Suppressor macrophage treated with lipopolysaccharide for 4 hours (primary cell): ENCODE measurements around the gene ZNF844.
"Not testable (repeated sequence)": the region's sequence is repeated elsewhere in the genome, so short reads cannot be mapped to it uniquely, and the experiment has no call there.

Experiments
- DNase-seq: peaks from one replicate; pipeline ENCODE4 v3.0.0-alpha.2; 2020

Gene ZNF844

GRCh38 chr19:12064590-12065538, at the start of gene ZNF844:
Gene ZNF844 (plus strand): TSS chr19:12064731. CDS start chr19:12064874, 143 bp downstream.
- peak; percentile 95 for DNase-seq

- no peak for DNase-seq
Measured at GRCh38 chr19:12015015-12015752, 49.3 kb upstream of the ZNF844 start.

GRCh38 chr19:12015753-12016116, 48.8 kb upstream of the ZNF844 start:
- DNase-seq, result no peak

- no peak for DNase-seq
Measured at GRCh38 chr19:12034198-12034597, 30.3 kb upstream of the ZNF844 start.

GRCh38 chr19:12034620-12035019, 29.9 kb upstream of the ZNF844 start:
- no peak for DNase-seq

- DNase-seq, result peak; percentile 90
Measured at GRCh38 chr19:12035220-12036172, 29.0 kb upstream of the ZNF844 start, which contains the start of gene ZNF433. Gene ZNF433 (minus strand): TSS chr19:12035679. CDS start chr19:12035539, 140 bp downstream.

GRCh38 chr19:12042893-12043292, 21.6 kb upstream of the ZNF844 start:
- DNase-seq, result no peak

GRCh38 chr19:12043752-12044422, 20.6 kb upstream of the ZNF844 start:
- DNase-seq, result no peak

GRCh38 chr19:12047868-12048267, 16.7 kb upstream of the ZNF844 start:
- DNase-seq, result no peak

GRCh38 chr19:12052091-12052496, 12.4 kb upstream of the ZNF844 start:
- DNase-seq, result peak; percentile 16

GRCh38 chr19:12052497-12053169, 11.9 kb upstream of the ZNF844 start, which contains the start of gene ZNF878:
Gene ZNF878 (minus strand): TSS chr19:12052961. CDS start chr19:12052801, 160 bp downstream.
- peak; percentile 87 for DNase-seq

GRCh38 chr19:12055784-12056183, 8.7 kb upstream of the ZNF844 start:
- DNase-seq, result no peak

GRCh38 chr19:12075538-12076139, 11.1 kb downstream of the ZNF844 start:
- no peak for DNase-seq

GRCh38 chr19:12076331-12076730, 11.8 kb downstream of the ZNF844 start:
- DNase-seq, result not testable (repeated sequence)

- no peak for DNase-seq
Measured at GRCh38 chr19:12077375-12077774, 12.8 kb downstream of the ZNF844 start.

GRCh38 chr19:12083336-12083735, 18.8 kb downstream of the ZNF844 start:
- DNase-seq, result not testable (repeated sequence)

GRCh38 chr19:12085074-12085818, 20.7 kb downstream of the ZNF844 start:
- DNase-seq, result no peak

GRCh38 chr19:12090807-12091206, 26.3 kb downstream of the ZNF844 start:
- peak; percentile 71 for DNase-seq

GRCh38 chr19:12092065-12092867, 27.7 kb downstream of the ZNF844 start:
- peak; percentile 86 for DNase-seq
